ENCODE measurements around the gene IL20RB.
A peak's percentile ranks its signal among the peaks of the same experiment; 100 is the strongest.

The IL20RB gene, protein sequence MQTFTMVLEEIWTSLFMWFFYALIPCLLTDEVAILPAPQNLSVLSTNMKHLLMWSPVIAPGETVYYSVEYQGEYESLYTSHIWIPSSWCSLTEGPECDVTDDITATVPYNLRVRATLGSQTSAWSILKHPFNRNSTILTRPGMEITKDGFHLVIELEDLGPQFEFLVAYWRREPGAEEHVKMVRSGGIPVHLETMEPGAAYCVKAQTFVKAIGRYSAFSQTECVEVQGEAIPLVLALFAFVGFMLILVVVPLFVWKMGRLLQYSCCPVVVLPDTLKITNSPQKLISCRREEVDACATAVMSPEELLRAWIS

DNA sequence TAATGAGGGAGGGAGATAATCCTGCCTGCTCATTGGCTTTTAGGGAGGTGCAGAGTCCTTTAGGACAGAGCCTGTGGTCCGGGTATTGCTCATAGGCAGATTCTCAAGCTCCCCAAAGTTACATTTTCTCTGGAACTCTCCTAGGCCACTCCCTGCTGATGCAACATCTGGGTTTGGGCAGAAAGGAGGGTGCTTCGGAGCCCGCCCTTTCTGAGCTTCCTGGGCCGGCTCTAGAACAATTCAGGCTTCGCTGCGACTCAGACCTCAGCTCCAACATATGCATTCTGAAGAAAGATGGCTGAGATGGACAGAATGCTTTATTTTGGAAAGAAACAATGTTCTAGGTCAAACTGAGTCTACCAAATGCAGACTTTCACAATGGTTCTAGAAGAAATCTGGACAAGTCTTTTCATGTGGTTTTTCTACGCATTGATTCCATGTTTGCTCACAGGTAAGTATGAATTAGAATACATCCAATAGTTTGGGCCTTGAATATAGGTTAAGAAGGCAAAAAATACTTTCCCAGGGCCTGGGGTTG lies at the start of gene IL20RB:
Gene IL20RB (plus strand): TSS at position 233 of the 538 bp plus-strand sequence. CDS start 131 bp downstream, at position 364.
- no peak for DNase-seq

DNA sequence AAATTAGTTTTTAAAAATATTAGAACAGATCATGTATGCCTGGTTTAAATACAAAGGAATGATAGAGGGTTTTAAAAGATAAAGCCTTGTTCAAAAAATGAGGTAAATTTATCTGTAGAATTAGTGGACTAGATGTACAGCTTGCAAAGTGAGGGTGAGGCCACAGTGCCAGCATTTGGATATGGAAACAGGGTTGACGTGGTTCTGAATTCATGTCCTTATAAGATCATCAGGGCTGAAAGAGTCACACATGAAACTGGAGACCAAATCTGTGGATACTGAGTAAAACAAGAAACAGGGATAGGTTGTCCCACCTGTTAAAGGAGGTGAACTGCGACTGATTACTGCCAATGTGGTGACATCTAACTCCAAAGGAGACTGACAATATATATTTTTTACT lies 49.5 kb upstream of the IL20RB start:
- DNase-seq = no peak

DNA sequence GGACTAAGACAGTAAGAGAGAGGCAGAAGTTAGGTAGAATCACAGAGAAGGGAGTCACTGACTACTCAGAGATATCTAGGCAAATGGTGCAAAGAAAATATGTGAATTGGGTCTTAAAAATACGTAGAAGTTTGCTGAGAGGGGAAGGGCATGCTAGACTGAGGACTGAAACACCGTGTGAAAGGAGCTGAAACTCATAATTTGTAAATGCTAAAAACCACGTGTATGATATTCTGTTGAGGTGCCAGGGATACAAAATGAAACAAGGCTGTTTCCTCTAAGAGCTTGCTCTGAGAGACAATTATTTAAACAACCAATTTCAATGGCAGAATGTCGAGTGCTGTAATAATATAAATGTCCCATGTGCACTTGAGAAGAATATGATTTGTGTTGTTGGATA lies 48.6 kb upstream of the IL20RB start:
- DNase-seq = no peak

DNA sequence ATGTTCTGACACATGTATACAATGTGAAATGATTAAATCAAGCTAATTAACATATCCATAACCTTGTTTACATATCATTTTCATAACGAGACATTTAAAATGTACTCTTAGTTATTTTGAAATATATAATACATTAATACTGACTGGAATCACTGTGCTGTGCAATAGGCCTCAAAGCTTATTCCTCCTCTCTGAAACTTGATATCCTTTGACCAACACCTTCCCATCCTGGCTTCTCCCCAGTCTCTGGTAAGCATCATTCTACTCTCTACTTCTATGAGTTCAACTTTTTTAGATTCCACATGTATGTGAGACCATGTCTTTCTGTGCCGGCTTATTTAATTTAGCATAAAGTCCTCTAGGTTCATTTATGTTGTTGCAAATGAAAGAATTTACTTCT lies 47.1 kb upstream of the IL20RB start:
- no peak for DNase-seq

DNA sequence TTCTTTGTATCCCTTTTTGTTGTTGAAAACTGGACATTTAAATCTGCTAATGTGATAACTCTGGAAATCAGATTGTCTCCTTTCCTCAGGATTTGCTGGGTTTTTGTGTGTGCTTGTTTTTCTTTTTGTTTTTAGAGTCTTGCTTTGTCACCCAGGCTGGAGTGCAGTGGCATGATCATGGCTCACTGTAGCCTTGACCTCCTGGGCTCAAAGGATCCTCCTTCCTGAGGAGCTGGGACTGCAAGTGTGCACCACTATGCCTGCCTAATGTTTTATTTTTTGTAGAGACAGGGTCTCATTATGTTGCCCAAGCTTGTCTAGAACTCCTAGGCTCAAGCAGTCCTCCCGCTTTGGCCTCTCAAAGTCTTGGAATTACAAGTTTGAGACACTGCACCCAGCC lies 44.6 kb upstream of the IL20RB start:
- DNase-seq = no peak

DNA sequence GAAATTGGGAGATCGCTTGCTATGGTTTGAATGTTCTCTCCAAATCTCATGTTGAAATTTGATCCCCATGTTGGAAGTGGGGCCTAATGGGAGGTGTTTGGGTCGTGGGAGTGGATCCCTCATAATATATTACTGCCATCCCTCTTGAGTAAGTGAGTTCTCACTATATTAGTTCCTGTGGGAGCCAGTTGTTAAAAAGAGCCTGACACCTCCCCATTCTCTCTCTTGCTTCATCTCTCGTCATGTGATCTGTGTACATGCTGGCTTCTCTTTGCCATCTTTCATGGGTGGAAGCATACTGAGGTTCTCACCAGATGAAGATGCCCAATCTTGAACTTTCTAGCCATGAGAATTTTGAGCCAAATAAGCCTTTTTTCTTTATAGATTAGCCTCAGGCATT lies 43.0 kb upstream of the IL20RB start:
- no peak for DNase-seq

DNA sequence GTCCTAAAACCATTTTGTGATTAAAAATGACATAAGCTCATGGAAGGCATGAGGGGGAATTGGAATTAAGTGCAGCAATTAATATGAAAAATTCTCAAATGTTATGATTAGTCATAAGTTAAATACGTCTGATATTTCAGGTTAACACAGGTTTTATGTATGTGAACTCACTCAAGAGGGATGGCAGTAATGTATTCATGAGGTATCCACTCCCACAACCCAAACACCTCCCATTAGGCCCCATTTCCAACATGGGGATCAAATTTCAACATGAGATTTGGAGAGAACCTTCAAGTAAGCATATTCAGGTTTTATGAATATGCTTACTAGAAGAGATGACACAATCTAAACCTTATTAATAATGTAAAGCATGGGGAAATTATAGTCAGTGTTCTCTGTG lies 41.6 kb upstream of the IL20RB start:
- no peak for DNase-seq

DNA sequence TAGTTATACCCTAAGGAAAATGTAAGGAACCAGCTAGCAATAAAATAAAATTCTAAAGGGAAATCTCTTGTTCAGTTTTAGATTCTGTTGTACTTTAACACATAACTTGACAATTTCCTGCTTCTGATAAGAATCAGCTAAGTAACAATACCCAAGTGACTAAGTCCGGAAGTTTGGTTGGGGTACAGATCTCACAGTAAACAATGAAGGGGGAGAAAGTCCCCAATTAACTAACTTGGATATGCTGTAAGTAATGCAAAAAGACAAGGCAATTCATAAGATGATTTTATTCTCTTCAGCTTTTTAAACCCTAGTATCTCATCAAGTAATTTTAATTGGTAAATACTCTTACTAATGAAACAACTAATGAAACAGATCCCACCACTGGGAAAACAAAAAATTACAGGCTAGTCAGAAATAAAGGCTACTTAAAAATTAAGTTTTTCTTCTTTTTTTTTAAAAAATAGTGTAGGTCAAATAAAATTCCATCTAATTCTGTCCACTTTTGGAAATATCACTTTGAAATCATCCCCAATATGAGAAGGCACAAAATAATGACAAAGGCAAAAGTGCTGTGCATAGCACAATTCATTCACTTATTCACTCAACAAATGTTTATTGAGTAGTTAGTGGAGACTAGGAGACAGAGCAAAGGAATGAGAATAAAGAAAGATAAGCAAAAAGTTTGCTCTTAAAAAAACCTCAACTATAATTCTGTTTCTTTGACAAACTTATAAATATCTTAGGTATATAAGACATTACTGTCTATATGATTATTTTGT lies 37.8 kb upstream of the IL20RB start:
- no peak for DNase-seq

DNA sequence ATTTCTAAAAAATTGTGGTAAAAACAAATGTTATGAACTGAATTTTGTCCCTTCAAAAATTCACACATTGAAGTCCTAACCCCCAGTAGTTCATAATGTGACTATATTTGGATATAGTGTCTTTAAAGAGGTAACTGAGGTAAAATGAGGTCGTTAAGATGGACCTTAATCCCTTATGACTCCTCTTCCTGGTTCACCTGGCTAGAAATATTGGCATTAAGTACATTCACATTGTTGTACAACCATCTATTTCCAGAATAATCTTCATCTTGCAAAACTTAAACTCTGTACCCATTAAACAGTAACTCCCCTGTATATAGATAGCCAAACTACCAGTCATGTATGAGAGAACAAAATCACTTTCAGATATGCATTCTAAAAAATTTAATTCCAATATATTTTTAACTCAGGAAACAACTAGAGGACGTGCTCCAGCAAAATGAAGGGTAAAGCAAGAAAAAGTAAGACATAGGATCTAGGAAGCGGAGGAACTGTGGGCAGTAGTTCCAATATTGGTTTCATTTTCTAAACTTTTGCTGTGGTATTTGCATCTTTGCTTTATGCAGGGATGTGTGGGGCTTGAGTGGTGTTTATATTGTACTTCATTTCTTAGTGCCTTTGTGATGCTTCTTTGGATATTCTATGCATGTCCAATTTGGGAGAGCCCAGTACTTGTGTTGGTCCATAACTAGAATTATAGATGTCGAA lies 36.7 kb upstream of the IL20RB start:
- DNase-seq = no peak

DNA sequence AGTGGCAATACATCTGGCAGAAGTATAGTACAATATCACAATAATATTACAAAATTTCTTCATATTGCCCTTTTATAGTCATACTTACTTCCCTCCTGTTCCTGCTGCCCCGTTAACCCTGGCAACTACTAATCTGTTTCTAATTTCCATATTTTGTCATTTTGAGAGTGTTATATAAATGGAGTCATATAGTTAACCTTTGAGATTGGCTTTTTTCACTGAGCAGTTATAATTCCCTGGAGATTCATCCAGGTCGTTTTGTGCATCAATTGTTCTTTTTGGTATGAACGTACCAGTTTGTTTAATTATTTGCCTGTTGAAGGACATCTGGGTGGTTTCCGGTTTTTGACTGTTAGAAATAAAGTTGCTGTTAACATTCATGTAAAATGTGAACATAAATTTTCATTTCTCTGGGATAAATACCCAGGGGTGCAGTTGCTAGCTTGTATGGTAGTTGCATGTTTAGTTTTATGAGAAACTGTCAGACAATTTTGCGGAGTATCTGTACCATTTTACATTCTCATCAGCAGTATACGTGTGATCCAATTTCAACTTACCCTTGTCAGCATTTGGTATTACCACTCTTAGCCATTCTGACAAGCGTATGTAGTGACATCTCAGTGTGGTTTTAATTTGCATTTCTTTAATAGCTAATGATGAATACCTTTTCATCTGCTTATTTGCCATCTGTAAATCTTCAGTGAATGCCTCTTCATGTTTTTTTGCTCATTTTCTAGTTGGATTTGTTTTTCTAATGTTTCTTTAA lies 32.2 kb upstream of the IL20RB start:
- DNase-seq = no peak

DNA sequence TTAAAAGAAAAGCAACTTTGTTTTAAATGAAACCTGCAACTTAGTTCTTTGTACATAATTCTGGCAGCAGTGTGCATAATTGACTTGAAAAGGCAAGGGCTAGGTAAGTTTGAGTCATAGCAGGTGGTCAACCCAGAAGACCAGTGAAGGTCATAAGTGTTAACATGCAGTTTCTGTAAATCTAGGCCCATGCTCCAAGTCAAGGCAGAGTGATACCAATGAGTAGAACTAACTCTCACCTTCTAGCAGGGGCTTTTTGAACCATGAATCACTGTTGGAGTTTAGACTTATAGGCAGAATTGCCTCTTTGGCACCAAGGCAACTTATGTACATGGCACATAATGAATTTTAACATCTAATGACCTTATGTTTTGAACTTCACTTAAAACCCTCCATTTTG lies 29.5 kb upstream of the IL20RB start:
- DNase-seq = no peak

DNA sequence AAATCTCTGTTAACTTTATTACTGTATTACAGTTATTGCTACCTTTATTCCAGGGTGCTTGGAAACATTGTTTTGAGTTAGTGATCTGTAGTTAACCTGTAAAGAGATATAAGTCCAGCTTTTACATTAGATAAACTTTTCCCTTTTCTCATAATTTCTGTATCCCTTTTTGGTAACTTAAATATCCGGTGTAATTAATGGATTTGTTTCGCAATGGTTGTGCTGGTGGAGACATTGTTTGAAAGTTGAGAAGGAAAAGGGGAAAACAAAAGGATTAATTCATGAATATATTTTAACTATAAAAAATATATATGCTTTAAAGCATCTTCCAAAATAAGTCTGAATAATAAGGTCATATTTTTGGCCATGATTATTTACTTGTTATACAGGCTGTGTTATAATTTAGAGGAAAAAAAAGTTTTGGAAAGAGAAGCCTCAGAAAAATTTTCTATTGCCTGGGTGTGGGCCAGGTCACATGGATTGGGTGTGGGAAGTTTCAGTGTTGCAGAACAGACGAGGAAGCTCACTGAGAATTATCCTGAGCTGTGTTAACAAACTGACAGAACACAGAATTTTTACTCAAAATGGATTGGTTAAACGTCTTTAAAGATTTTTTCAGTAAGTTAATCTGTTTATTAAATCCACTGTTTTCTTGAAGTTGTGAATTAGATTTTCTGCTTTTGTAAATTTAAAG lies 27.7 kb upstream of the IL20RB start:
- DNase-seq = peak; percentile 35

DNA sequence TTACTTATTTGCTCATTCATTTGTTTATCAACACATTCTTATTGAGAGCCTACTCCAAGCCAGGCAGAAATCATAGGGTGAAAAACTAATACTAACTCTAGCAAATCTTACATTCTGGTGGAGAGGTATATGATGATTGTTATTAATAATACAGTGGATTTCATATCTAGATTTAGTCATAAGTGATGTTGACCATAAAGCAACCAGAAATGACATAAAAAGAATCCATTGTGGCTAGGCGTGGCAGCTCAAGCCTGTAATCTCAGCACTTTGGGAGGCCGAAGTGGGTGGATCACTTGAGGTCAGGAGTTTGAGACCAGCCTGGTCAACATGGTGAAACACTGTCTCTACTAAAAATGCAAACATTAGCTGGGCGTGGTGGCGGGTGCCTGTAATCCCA lies 26.2 kb upstream of the IL20RB start:
- no peak for DNase-seq

DNA sequence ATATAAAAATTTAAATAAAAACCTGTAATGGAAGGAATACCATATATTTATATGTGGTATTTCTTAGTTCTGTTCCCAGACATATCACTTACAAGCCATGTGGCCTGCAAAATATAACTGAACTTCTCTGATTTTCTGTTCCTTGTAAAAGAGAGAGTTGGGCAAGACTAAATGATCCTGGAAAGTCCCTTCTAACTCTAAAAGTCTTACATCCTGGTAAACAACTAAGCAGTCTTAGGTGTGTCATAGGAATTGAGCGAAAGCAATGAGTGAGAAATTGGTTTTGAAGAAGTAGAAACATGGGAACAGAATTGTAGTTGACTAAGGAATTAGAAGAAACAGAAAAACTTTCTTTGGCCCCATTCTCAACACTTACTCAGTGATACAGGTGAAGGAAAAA lies 25.3 kb upstream of the IL20RB start:
- no peak for DNase-seq

DNA sequence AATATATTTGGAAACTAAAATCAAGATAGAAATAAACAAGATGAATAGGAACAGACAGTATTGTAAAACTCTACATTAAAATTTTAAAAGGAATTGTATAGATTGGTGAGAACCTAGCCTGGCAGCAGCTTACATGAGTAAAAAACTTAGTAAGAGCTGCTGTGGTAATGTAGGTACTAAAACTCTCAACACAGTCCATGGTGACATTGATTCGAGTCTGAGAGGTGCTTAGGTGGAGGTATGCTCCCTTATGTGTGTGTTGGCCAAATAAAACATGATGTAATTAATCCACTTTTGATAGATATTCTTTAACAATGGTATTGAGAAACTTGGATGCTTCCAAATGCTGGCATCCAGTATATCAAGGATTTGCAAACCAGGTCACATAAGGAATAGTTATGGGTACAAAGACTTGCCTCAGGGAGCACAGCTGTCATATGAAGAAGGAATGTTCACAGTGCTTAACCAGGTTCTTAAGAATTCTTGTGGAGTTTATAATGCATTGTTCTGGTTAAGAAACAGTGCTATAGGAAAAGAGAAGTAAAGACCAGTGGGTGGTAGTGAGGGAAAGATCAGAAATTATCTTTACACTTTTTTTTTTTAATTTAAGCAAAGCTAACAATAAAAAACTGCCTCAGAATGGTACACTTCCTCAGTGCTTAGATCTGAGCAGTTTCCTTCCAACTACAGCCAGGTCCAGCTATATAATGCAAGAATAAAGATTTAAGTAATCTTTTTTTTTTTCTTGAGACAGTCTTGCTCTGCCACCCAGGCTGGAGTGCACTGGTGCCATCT lies 24.6 kb upstream of the IL20RB start:
- DNase-seq = no peak

DNA sequence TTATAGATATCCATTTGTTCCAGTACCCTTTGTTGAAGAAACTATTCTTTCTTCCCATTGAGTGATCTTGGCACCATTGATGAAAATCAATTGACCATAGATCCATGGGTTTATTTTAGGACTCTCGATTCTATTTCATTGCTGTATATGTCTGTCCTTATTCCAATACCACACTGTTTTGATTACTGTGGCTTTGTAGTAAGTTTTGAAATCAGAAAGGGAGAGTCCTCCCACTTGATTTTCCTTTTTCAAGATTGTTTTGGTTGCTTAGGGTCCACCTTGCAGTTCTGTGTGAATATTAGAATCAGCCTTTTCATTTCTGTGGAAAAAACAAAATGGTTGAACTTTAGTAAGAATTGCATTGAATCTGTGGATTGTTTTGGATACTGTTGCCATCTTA lies 20.6 kb upstream of the IL20RB start:
- DNase-seq = no peak

DNA sequence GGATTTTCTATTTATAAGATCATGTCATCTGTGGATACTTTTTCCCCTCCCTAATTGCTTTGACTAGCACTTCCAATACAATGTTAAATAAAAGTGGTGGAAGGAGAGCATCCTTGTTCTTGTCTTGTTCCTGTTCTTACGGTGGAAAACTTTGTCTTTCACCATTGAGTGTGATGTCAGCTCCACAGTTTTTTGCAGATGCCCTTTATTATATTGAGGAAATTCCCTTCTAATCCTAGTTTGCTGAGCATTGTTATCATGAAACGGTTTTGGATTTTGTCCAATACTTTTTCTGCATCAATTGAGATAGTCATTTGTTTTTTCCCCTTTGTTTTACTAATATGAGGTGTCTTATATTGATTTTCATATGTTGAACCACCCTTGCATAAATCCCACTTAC lies 19.9 kb upstream of the IL20RB start:
- DNase-seq = no peak

DNA sequence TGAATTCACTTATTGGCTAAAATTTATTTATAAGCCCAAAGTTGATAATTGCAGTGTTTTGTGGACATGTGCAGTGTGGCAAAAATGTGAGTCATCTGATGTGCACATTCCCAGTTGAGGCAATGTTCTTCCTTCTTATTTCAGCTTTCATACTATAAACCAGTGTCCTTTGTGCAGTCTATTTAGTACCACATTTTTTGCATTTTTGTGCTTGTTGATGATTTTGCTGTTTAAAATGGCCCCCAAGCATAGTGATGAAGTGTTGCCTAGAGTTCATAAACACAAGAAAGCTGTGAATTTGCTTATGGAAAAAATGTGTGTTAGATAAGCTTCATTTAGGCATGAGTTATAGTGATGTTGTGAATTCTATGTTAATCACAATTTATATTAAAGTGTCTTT lies 19.4 kb upstream of the IL20RB start:
- no peak for DNase-seq

DNA sequence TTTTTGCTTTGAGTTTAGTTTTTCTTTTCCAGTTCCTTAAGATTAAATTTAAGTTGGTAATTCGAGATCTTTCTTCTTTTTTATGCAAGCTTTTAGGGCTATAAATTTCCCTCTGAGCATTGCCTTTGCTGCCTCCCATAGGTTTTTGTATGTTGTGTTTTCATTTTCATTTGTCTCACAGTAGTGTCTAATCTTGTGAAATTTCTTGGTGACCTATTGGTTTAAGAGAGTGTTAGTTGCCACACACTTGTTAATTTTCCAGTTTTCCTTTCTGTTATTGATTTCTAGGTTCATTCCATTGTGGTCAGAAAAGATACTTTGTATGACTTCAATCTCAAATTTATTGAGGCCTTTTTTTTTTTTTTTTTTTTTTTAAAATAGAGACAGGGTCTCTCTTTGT lies 18.3 kb upstream of the IL20RB start:
- no peak for DNase-seq

DNA sequence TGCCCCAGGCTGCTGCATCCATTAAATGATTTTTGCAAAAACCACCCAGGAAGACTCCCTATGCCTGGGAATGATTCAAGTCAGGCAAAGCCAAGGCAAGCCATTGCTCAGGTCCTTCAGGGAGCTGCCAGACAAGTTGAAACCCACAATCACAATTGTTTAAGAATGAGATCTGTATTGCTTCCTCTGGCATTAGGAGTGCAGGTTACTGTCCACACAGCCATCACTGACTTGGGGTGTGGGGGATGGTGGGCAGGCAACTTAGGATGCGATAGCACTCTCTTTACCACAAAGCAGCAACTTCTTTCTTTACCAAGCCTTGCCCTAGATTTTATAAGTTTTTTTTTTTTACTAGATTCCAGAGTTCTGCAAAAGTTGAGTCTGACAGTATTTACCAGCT lies 15.0 kb upstream of the IL20RB start:
- DNase-seq = no peak

DNA sequence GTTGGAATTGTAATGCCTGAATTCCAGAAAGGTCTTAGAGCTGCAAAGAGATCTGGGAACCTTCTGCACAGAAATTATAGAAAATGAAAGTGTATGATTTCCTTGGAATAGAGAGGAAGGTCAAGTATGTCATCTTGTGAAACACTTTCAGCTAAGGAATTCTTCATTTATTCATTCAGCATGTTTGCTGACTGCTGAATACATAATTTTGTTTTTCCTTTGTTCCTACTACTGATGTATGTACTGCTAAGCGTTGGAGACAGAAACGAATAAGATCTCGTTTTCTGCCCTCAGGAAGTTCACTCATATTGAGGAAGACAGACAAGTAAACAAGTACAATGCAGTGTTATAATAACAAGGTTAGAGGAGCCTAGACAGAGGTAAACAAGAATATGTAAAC lies 14.3 kb upstream of the IL20RB start:
- no peak for DNase-seq
